ENCODE results near the gene C20orf204. TPM values are rescaled to one million over a fixed set of nuclear protein-coding genes. Genes with fewer than 3 reads are reported as not detected.

Gene C20orf204
- polyA plus RNA-seq, 3 donors, result 1.3 to 1.5 (median 1.3) TPM

DNA sequence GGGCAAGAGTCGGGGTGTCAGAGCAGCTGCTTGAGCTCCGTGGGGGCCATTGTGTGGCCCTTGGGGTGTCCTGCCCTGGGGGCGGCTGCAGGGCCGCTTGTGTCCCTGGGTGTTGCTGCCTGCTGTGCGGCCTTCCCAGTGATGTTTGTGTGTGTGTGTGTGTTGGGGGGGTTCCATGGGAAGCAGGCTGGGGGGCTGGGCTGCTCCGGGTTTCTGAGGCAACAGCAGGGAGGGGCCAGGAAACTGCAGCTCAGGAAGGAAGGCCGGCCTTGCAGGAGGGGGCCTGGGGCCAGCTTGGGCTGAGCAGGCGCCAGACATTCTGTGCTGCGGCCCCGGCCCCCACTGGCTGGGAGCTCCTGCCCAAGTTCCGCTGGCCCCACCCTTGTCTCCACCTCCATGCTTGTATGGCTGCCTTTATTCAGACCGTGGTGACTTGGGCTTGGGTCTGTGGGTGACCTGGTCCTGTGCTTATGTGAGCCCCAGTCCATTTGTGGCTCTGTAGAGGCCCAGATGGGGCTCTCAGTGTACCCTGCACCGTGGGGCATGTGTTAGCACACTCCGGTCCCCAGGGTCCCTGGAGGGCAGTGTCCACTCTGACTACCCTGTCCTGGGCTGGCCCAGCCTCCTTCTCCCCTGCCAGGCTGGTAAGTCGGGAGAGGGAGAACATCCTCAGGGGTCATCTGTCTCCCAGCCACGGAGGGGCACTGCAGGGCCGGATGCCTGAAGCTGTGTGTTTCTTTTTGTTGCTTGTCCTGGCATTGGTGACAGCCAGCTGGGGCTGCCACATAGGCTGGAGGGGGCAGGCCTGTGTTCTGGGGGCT, 18.1 kb downstream of the C20orf204 start:
- DNase-seq, result no peak

DNA sequence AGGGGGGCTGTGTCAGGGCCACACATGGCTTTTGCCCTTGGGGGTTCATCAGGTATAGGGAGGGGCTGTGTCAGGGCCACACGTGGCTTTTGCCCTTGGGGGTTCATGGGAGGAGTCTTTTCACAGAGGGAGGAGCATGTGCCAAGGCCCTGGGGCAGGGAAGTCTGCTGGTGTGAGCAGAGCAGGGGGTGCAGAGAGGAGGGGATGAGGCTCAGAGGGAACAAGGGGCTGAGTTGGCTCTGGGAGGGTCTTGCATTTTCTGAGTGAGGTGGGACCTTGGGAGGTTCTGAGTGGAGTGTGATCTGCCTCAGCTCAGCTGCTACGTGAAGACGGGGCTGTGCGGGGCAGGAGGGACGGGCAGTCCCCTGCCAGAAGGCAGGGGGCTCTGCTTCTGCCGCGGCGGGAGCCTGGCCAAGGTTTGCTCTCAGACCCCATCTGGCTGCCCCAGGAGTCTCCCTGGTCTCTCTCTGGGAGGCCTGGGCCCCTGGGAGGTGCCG, 19.5 kb downstream of the C20orf204 start:
- DNase-seq, result no peak

- no peak for DNase-seq
These were observed 20.1 kb downstream of the C20orf204 start for GRCh38 chr20:64055893-64056638.

DNA sequence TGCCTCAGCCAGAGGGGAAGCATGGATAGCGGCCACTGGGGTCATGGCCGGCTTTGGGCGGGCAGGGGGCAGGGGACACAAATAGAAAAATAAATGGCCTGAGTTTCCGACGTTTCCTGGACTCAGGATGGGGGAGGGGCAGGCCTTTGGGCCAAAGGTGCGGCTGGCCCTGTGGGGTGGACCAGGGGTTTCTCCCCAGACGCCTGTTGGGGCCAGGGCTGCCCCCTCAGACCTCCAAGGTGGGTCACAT, 20.6 kb downstream of the C20orf204 start:
- no peak for DNase-seq

- no peak for DNase-seq
These were observed 21.1 kb downstream of the C20orf204 start for GRCh38 chr20:64056889-64057627.

DNA sequence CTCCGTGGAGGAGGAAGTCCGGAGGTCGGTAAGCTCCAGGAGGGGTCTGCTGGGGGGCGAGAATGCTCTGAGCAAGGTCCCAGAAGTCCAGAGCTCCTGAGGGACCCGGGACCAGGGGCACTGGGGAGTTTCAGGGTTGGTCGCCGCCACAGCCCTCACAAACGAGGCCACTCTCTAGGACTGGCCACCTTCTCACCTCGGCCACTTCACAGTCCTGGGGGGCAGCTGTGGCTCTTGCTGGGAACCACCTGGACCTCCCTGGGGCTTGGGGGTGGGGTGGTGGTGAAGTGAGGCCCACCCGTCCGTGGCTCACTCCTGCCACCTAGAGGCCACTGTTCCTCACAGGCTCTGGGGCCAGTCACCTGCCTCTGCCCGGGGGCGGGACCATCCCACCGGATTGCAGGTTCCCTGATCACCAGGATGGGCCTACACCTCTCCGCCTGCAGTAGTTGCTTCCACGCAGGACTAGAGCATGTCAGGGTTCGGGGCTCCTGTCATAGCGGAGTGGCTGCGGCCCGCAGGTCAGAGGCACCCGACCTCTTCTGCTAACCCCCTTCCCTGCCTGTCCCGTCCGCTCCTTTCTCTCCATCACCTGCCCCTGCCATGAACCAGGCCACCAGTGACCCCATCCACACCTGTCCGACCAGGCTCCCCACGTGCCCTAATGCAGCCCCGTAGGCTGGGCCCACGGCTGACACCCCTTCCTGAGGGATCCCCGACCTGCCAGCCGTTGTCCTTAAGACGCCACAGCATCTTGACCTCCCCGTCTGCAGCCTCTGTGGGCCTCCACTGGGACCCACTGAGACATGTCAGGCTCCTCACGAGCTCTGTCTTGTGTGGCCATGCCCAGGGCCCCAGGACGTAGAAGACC, 21.9 kb downstream of the C20orf204 start:
- peak; percentile 73 for DNase-seq

GRCh38 chr20:64058536-64058935, 22.6 kb downstream of the C20orf204 start:
- DNase-seq, result no peak

- no peak for DNase-seq
These were observed 26.3 kb downstream of the C20orf204 start for GRCh38 chr20:64062276-64062595.

- DNase-seq, result peak; percentile 97
These were observed 26.8 kb downstream of the C20orf204 start, which contains the start of gene TCEA2 for GRCh38 chr20:64062596-64063388. Gene TCEA2, plus strand, starts transcription at chr20:64063198. Its CDS starts 115 bp downstream, at chr20:64063313.

- no peak for DNase-seq
These were observed 27.6 kb downstream of the C20orf204 start for GRCh38 chr20:64063389-64064144.

DNA sequence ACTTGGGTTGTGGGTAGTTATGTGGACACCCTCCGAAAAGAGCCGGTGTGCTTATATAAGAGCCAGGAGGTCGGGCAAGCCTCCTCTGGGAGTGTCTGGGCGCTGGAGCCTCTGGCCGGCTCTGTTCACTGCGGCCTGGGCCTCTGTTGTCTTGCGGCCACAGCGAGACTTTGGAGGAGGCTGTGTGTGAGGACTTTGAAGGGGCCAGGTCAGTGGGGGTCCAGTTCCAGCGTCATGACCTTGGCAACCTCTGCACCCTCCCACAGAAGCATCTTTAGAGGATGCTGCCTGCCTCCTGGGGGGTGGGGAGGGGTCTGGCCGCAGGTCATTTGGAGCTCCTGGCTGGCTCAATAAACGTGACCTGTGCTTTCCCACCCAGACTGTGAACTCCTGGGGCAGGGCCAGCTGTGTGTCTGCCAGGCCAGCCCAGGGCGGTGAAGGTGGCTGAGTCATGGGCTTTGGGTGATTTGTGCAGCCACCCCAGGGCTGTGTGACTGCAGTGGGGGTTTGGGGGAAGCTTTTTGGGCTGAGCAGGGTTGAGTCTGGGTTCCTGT, 28.2 kb downstream of the C20orf204 start:
- DNase-seq, result no peak

DNA sequence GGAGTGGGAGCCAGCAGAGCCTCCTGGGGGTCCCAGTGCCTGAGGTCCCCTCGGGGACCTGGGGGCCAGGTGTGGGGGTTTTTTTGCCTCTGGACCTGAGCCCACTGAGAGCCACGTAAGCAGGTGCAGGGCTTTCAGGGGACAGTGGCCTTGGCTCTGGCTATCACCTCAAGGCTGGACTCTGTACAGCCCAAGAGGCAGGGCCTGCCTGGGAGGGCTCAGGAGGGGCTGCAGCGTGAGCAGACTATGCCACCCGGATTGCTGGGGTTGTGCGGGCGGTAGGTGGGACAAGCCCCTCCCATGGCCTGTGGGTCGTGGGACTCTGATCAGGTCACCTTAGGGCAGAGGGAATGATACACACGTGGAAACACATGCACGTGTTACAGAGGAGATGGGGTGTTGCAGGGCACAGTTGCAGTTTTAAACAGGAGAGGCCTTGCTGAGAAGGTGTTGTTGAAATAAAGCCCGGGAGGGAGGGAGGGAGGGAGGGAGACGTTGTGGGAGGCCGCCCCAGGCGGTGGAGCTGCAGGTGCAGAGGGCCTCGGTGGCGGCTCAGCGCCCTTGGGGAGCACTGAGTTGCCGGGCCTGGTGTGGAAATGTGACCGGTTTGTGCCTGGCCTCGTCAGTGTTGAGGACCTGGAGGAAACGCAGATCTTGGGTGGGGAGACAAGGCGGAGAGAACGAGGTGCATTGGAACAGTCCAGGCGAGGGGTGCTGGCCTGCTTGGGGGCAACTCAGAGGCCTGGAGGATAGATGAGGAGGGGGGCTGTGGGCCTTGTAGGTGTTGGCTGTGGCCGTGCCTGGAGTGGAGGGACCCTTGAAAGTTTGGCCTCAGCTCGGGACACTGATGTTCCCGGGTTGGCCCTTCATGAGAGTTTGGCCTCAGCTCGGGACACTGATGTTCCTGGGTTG, 29.3 kb downstream of the C20orf204 start:
- no peak for DNase-seq

- no peak for DNase-seq
These were observed 30.0 kb downstream of the C20orf204 start for GRCh38 chr20:64065974-64066343.

DNA sequence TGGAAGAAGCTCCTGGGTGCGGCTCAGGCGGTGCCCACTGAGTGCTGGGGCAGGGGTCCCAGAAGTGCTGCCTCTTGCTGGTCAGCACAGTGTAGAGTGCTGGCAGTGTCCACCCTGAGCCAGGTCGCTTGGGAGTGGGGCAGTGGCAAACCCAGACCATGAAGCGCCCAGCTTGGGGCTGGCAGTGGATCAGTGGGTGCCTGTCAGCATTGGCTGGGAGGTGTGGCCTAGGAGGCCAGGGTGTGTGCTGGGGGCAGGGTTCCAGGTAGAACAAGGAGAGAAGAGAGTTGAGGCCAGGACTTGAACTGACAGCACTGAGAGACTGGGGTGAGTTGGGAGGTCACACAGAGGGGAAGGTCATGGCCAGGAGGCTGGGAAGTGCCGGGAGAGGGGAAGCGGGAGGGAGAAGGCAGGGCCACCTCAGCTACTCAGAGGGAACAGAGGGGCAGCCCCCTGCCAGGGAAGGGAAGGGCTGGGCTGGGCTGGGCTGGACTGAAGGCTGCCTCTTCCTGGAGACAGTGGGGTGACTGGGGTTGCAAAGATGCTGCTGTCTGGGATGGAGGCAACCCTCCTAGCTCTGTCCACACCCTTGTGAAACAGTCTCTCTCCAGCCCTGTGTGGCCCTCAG, 31.1 kb downstream of the C20orf204 start:
- no peak for DNase-seq

GRCh38 chr20:64067733-64068307, 31.8 kb downstream of the C20orf204 start:
- DNase-seq, result no peak

- no peak for DNase-seq
These were observed 32.6 kb downstream of the C20orf204 start for GRCh38 chr20:64068386-64069208.

- no peak for DNase-seq
These were observed 33.2 kb downstream of the C20orf204 start for GRCh38 chr20:64069209-64069613.
